Stimulated activated CD8-positive, alpha-beta memory T cell treated with anti-CD3 and anti-CD28 coated beads, Interleukin-4, amount 100 ng/mL, for 48 hours (primary cell): ENCODE results near the gene SPOCK1.

ENCODE experiments used
- DNase-seq: peaks from one replicate; pipeline ENCODE4 v3.0.0-alpha.2; 2020

Gene SPOCK1

DNA sequence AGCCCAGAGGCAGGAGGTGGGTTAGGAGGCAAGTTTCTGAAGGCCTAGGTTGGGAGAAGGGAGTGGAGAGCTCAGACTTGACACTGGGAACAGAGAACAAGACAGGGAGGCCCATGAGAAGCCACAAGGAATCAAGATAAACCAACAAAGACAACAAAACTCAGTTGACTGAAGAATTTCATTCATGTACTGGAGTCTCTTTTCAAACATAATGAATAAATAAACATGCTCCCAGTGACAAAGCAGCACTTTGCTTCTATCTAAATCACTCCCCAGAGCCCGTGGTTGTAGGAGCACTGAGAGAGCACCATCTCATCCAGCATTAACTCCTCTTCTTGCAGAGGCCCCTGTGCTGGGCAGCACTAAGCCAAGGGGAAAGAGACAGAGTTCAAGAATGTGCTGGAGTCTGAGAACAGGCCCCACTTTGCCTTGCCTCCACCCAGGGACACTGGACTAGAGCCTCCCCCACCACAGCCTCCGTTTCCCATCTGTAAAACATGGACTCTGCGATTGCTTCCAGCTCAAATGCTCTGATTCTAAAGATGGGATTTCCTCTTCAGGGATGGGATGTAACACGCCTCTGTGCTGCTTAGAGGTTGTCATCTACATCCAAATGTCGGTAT, 282.0 kb downstream of the SPOCK1 start:
- DNase-seq: no peak

DNA sequence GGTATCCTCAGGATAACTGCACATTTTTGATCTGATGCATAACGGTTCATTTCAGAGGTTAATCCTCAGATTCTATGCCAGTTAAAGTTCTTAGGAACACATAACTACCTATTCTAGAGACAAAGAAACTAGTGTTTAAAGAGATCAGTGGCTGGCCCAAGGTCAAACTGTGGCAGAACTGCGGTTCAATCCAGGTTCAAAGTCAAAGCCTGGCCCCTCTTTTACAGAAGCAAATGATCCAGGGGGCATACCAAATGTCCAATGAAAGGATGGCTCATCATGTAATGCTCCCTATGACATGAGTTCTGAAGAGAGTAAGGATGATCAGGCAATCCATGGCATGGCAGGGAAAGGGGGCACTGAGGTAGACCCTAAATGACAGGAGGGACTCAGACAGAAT, 283.3 kb downstream of the SPOCK1 start:
- no peak for DNase-seq

DNA sequence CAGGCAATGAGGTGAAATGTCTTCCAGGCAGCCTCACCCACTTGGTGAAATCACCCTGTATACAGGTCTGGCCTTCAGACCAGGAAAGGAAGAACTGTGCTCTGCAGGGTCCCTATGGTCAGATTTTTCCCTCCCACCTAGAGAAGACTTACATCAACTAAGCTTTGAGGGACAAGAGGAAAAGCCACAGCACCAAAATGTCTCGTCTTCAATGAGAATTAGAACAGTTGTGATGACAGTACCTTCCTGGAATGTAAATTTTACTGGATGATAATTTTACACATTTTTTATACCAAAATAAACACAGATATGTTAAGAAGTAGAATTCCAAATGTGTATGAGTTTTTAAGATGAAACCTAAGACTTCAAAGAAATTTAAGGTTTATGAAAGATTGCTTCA, 283.9 kb downstream of the SPOCK1 start:
- no peak for DNase-seq

DNA sequence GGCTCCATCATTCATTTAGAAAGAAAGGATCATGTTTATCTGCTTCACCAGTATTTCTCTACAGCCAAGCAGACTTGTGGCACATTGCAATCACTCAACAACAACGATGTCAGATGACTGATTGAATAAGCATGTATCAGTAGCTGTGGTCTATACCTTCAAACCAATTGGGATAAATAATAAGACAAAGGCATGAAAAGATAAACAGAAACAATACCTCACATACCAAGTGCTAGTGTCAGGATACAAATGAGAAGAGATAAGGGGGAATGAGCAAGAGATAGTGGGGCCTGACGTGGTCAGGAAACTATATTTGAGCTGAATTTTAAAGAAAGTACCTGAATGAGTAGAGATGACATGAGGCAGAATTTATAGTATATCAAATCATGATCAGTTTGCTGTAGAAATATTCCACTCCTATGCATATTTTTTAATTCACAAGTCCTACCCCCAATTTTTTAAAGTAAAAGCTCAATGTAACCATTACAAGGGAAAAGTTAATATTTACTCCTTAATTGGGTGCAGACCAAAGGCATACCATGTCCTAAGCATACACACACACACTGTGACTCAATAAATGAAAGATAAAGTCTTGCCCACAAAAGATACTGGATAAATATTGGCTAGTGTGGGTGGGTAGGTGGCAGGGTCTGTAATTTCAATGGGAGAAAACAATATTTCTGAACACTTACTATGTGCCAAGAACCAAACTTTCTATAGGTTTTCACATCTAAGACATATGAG, 284.5 kb downstream of the SPOCK1 start:
- no peak for DNase-seq

DNA sequence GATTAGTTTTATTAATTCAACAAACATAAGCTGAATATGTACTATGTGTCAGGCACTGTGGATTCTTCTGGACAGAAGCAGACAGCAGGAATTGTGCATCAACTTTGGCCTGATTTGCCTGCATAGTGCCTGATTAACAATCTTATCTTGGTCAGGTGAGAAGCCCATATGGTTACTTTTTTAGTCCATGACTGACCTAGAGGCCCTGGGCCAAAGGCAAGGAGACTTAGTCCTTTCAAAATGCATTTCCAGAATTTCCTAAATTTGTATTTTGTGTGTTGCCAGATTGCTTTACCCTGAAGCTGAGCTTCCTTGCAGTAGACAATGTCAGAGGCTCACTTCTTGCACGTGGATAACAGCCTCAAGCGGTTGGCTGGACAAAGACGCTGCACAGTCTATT, 286.7 kb downstream of the SPOCK1 start:
- DNase-seq: no peak

DNA sequence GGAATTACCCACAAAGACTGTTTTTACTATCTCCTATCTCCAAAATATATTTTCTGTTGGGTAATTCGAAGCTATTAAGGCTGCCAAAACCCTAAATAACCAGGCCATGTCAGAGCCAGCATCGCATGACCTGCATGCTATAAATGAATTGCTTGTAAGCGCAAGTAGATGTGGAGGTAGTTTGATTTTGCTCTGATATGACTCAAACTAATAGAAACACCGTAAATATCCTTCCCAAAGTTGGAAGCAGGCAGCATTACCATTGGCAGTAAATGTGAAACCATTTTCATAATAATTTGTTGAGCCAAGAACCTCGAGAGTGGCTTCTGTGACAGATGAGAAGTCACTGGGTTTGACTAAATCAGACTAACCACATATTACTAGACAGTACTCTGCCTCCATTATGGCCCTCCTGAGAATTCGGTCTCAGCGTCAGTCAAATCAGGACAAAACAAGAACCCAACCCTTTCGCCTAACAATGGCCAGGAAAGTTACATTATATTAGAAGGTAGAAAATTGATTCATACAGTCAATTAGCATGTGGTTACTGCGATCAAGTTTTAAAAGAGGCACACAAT, 289.8 kb downstream of the SPOCK1 start:
- DNase-seq: no peak

DNA sequence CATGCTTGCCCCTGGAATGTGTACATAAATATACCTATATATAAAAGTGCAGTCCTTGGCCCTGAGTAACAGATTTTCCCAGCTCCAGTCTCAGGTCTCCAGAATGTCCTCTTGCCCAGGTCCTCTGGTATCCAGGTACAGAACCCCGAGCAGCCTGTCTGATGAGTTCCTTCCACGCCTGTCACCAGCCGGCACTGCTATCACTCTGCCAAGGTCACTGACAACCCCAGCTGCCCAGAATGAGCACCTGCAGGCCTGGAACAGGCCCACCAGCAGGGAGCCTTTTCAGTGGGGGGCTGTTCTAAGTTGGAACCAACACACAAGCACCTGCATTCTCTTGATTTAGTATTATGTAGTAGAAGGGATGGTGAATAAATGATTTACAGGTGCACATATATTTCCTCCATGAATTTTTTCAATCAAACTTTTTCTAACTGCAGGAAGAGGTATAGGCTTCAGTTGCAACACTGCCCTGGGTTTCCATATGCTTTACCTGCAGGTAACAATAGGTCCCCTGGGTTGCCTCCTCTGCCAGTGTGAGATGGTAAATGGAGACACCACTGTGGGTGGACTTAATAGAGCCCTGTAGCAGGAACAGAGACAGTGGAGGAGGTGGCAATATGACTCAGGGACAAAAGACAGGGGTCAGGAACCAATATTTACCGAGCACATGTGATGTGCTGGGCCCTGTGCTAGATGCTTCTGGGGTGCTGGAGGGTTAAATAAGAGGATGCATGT, 291.9 kb downstream of the SPOCK1 start:
- no peak for DNase-seq

DNA sequence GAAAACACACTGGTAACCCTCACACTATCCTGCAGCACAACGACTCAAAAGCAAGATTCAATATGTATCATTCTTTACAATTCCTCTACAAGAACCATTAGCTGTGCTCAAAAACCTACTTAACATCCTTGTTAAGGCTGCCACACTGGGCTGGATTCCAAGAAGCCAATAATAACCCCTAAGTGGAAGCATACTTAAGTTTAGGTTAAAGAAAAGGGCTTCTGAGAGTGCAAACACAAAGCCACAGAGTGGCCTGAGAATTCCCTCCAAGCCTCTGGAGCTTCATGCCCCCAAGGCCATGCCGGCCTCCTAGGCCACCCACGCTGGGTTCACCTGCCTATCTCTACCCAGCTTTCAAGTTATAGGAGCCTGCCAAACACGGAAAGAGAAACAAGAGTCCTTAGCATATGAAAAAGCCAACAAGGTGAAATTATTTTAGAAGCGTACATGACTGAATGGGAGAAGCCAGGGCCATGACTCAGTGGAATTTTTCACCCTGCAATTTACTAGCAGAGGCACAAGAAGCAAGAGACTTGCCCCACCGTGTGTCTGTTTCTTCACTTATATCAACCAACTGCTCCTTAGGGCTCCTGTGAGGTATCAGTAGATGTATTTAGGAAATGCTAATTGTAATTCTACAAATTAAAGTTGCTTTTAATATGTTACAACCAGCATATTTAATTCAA, 293.0 kb downstream of the SPOCK1 start:
- DNase-seq: no peak

DNA sequence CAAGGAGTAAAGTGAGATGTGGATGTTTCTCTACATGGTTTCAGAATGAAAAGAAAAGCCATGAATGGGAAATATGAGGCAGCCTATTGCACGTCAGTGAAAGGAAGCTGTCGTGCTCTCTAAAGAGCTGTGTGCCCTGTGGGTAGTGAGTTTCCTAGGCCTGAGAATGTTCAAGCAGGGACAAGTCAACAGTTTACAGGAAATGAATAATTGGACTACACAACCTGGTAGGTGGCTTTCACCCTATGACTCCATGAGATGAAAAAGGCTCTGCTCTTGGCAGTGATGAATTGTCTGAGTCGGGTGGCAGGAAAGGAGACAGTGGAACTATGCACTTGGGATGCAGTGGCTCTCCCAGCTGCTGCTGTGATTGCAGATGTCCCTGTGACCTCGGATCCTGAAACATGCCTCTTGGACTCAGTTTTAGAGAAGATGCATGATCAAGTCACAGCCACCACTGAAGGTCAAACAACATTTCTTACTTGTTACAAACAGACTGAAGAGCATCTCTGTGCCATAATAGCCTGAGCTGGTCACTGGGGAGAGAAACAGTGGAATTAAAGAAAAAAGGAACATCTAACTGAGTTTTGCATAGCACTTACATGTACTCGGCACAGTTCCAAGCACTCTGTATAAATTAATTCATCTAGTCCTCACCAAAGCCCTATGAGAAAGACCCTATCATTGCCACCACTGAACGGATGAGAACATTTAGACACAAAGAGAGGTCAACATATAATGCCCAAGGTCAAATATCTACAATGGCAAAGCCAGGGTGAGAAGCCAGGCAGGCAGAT, 293.7 kb downstream of the SPOCK1 start:
- no peak for DNase-seq

DNA sequence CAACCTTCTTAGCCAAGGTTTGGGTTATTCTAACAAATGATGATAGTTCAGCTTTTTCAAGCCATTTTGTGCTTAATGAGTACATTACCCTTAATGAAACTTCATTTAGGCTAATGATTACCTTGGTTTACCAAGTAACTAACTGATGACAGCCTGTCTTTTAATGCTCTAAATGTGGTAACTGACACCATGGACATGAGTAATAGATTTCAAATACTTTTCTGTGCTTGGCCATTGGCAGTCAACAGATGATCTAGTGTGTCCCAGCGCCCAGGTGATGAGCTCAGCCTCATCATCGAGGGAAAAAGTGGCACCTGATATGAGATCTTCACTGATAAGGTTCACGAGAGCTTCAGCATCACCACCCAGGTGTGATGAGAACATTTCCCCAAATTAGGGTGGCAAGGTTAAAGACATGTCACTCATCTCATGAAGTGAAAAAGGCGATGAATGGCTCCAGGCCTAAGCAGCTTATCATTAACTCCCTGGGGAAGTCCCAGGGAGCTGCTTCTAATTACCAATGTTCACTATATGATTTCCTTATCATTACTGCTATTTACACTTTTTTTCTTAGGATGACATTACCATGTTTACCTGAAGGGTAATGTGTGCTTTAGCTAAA, 296.0 kb downstream of the SPOCK1 start:
- no peak for DNase-seq

DNA sequence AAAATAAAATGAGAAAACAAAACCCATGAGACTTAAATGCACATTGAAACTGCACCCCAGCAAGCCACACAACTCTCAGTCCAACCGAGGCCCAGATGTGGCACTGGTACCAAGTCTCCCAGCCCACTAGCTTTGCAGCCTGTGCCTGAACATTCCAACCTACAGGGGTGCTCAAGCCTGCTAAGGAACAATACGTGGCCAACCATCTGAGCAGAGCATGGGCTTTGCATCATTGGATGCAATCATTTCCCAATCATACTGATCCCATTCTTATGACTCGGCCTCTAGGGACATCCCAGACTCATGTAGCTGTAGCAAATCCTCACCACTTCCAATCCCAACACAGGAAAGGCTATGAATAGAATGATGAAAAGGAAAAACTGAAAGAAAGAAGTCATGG, 297.2 kb downstream of the SPOCK1 start:
- no peak for DNase-seq

DNA sequence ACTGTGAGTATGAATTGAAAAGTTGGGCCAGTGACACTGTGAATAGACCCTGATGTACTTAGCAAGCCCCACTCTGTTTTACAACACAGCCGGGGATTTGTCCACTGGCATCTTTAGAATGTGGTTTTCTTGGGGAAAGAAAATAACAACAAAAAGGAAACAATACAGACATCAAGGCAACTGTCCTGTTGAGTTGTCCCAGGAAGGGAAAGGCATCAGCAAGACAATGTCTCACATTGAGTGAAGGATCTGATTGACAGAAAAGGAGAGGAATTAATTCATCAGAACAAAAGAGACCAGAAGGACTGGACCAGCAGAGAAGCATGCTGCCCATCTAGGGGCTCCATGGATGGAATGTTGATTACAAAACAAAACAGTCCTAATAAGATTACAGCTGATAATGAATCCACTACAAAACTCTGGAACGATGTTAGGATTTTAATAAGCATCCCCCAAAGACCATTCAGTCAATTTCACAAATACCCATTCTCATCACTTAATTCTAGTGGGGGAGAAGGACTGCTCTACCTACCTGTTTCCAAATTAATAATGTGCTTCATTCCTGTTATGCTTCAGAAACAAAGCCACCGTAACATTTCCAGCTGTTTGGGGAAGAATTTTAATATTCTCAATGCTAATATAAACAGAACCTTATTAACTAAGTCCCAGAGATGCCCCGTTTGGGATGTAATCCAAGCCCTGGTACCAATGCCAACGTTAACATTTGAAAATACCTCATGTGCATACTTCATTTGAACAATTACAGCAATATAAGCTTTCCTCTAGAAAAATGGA, 298.0 kb downstream of the SPOCK1 start:
- no peak for DNase-seq

DNA sequence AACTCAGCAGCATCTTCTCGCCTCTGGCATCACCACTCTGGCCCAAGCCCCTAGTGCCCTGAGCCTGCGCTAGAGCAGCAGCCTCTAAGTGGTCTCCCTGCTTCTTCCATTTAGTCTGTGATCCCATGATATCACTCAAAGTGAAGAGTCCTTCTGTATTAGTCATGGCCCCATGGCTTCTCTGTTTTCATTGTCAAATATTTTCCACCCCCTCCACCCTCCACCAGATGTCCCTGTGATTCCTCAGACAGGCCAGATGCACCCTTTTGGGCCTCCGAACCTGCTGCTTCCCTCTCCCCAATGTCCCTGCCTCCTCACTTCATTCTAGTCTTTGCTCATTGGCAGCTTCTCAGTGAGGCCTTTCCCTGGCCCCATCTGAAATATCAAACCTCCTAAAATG, 299.2 kb downstream of the SPOCK1 start:
- DNase-seq: no peak

DNA sequence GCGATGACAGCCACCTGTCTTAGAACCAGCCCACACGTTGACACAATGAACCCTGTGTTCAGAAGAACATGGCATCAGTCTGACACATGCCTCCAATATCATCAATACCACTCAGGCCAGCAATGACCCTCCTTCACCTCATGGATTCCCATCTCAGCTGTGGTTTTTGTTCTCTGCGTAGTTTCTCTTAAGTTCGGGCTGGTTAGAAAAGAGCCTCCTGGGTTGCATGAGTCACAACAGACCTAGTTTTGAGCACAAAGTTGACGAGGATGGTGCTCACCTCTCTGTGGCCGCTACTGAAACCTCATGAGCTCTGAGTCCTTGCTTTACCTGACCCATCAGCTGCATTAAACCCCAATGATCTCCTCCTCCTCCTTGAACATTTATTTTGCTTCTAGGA, 299.9 kb downstream of the SPOCK1 start:
- no peak for DNase-seq

DNA sequence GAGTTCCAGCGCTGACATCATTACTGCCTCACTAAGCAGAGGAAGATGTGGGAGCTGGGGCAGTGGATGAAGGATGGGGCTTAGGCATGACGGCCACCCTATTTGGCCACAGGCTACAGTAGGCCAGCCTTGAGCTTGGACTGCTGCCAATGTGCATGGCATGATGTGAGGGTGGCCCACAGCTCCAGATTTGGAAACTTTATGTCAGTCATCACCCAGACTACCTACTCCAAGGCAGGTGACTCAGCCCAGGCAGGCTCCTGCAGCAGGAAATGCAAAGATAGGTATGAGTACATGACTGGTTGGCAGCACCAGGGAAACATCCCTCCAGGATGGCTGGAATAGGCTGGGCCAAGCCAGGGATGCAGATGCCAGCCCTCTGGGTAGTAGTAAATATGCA, 303.6 kb downstream of the SPOCK1 start:
- DNase-seq: no peak

DNA sequence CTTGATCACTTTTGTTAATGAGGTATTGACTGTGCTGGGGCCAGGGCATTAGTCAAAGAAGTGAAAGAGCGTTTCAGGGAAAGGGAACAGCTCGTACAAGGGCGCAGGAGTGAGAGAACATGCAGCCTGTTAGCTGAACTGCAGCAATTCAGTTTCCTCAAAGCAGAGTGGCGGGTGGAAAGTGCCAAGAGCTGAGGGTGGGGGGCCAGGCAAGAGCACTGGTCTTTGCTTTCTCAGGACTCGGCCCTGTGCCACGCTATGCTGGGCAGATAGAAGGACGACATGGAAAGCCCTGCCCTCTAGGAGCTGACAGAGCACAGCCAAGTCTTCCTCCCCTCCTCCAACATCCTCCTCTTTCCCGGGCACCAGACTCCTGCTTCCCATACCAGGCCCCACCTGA, 304.8 kb downstream of the SPOCK1 start:
- no peak for DNase-seq

DNA sequence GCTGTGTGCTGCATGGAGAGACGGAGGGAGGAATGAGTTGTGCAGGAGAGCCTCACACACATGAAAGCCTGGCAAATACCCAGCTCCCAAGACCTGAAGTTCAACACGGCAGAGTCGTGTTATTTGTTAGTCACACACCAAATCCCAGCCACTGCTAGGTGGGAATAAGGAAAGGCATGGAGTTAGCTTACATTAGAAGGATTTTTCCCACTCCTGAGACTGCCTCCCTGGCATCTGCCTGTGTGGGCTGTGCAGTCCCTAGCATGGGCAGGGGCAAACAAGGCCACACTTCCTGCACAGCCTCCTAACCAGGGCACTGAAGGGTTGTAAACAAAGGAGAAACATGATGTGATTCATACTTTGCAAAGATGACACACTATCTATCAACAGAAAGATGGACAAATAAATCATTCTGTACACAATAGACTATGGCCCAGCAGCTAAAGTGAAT, 306.8 kb downstream of the SPOCK1 start:
- no peak for DNase-seq

DNA sequence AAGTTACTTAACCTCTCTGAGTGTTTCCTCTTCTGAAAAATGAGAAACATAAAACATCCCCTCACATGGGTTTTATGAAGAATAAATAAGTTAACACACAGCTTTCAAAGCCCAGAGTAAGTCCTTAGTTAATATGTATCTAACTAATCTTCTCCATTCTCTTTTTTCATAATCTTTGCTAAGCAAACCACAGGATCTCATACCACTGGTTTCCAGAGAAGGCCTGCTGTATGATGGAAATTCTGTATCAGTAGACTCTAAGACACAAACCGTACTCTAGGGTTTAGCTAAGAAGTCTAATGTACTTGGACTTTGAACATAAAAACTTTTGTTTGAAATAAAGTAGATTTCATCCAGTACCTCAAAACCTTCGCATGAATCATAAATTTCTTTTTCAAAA, 307.9 kb downstream of the SPOCK1 start:
- no peak for DNase-seq

DNA sequence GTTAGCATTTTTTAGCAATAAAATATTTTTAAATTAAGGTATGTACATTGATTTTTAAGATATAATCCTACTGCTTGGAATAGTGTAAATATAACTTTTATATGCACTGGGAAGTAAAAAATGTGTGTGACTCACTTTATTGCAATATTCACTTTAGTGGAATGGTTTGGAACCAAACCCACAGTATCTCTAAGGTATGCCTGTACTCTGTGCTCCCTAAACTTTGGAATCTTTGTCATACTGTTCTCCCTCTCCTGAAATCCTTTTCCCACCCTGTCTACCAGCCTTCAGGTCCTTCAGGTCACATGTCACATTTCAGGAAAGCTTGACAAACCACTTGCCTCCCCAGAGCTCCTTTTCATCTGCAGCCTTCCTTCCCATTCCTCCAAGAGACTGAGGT, 308.7 kb downstream of the SPOCK1 start:
- no peak for DNase-seq

DNA sequence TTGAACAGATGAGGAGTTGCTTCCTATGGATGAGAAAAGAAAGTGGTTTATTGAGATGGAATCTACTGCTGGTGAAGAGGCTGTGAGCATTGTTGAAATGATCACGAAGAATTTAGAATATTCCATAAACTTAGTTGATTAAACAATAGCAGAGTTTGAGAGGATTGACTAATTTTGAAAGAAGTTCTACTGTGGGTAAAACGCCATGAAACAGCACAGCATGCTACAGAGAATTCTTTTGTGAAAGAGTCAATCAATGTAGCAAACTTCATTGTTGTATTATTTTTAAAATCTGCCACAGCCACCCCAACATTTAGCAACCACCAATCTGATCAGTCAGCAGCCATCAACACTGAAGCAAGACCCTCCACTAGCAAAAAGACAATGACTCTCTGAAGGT, 309.1 kb downstream of the SPOCK1 start:
- DNase-seq: no peak

DNA sequence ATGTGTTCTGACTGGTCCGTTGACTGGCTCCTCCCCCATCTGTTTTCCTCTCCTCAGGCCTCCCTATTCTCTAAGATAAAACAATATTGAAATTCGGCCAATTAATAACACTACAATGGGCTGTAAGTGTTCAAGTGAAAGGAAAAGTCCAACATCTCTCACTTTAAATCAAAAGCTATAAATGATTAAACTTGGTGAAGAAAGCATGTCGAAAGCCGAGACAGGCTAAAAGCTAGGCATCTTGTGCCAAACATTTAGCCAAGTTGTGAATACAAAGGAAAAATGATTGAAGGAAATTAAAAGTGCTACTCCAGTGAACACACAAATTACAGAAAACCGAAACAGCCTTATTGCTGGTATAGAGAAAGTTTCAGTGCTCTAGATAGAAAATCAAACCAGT, 310.6 kb downstream of the SPOCK1 start:
- no peak for DNase-seq
